PC-9 (cell line): ENCODE results near the gene MTG2.

Experiments used
- CTCF ChIP-seq: fragments of 200-600 bp; sonication (generic); conservative IDR thresholded peaks from 2 replicates; pipeline ENCODE4 v1.6.1; 2017; ENCODE audit warnings: mixed run types, antibody characterized with exemption, mild to moderate bottlenecking, moderate library complexity
- EZH2 ChIP-seq: fragments of 200-600 bp; sonication (generic); IDR thresholded peaks from 2 replicates; pipeline ENCODE4 v1.8.0; 2017; ENCODE audit warnings: antibody characterized with exemption, low read depth

GRCh38 chr20:62246431-62246830, 63.6 kb downstream of the MTG2 start:
- TF ChIP-seq CTCF = no peak
- no peak for TF ChIP-seq EZH2
